Measurements from ENCODE around the gene ACOXL.
"Not testable (repeated sequence)": the region's sequence is repeated elsewhere in the genome, so short reads cannot be mapped to it uniquely, and the experiment has no call there.

DNA sequence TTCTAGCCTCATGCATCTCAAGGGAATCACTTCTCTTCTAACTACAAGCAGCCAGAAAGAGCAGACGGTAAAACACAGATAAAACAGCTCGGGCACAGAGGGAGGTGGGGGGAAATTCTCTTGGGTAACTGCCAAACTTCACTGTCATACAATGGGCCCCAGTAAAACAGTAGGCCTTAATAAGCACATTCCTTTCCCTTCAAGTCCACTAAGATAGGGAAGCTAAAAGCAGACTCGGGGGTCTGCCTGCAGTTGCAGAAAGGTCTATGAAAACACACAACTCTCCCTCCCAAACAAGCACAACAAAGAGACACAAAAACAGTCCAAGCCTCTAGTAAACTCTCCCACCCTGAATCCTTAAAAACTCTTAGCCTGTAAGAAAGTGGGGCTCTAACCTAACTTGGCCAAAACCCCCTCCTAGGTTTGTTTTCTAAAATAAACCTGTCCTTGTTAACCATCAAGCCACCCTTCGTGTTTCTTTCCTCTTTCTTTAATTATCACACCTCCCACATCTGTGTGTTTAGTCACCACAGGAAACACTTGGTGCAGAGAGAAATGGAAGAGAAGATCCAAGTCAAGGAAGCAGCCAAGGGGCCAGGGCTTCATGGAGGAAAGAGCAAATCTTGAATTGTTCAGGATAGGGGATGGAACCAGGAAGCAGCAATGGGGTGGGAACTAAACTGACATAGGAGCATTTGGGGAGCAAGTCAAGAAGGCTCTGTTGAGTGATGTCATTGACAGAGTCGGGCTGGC, 37.1 kb upstream of the ACOXL start:
- TF ChIP-seq, protein P1, sequence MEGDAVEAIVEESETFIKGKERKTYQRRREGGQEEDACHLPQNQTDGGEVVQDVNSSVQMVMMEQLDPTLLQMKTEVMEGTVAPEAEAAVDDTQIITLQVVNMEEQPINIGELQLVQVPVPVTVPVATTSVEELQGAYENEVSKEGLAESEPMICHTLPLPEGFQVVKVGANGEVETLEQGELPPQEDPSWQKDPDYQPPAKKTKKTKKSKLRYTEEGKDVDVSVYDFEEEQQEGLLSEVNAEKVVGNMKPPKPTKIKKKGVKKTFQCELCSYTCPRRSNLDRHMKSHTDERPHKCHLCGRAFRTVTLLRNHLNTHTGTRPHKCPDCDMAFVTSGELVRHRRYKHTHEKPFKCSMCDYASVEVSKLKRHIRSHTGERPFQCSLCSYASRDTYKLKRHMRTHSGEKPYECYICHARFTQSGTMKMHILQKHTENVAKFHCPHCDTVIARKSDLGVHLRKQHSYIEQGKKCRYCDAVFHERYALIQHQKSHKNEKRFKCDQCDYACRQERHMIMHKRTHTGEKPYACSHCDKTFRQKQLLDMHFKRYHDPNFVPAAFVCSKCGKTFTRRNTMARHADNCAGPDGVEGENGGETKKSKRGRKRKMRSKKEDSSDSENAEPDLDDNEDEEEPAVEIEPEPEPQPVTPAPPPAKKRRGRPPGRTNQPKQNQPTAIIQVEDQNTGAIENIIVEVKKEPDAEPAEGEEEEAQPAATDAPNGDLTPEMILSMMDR (IDR thresholded peaks at IDR 0.05), result not testable (repeated sequence)
- TF ChIP-seq POLR2A (IDR thresholded peaks at IDR 0.05), result not testable (repeated sequence)

All from testis (tissue), 2 donors.